Kidney epithelial cell (primary cell): ENCODE data around the gene FOXO6. TPM values are rescaled to one million over a fixed set of nuclear protein-coding genes. Genes with fewer than 3 reads are reported as not detected.

Source experiments
- DNase-seq: peaks from one replicate; pipeline ENCODE4 v3.0.0-alpha.2; 2010; ENCODE audit warnings: low read depth
- H3K27me3 ChIP-seq: 2 replicates; pipeline ENCODE4 v1.6.0; 2011; ENCODE audit warnings: low read length; ENCODE audit not compliant: control insufficient read depth, insufficient read depth
- H3K36me3 ChIP-seq: 2 replicates; pipeline ENCODE4 v1.5.1; 2011; ENCODE audit warnings: low read length; ENCODE audit not compliant: control insufficient read depth, insufficient read depth
- H3K4me3 ChIP-seq: 2 replicates; pipeline ENCODE4 v1.5.1; 2011; ENCODE audit warnings: low read depth, mild to moderate bottlenecking, control low read depth, low read length
- CTCF ChIP-seq: IDR thresholded peaks from 2 replicates; pipeline ENCODE4 v1.5.1; 2011; ENCODE audit warnings: mild to moderate bottlenecking, moderate library complexity, low read length, control low read depth, inconsistent platforms; ENCODE audit not compliant: insufficient read depth, poor library complexity, severe bottlenecking
- total RNA-seq: library from RNA; depleted of rRNA; stranded (reverse); fragments of >200 nt; gene quantifications from 2 replicates; pipeline ENCODE4 v1.2.3, GENCODE V29; 2015

Gene FOXO6
- total RNA-seq, 1 donor from 2014 or later: 0.67 TPM

- Histone ChIP-seq H3K27me3 (peaks cover 16% of the 10 kb centered on the region), H3K36me3 (no peaks in the 10 kb centered on the region), H3K4me3 (no peak overlapping the region)
- no peak for DNase-seq
- no peak for TF ChIP-seq CTCF
Observed at GRCh38 chr1:41385398-41386195, 24.4 kb downstream of the FOXO6 start.

- DNase-seq: no peak
- H3K27me3 ChIP-seq: peaks cover 20% of the 10 kb centered on the region
- no peak for TF ChIP-seq CTCF
- no peaks in the 10 kb centered on the region for H3K36me3 ChIP-seq
- no peak overlapping the region for H3K4me3 ChIP-seq
Observed at GRCh38 chr1:41386196-41386663, 25.0 kb downstream of the FOXO6 start.

- Histone ChIP-seq H3K27me3 (peaks cover 25% of the 10 kb centered on the region), H3K36me3 (no peaks in the 10 kb centered on the region), H3K4me3 (no peak overlapping the region)
- DNase-seq: no peak
- no peak for TF ChIP-seq CTCF
Observed at GRCh38 chr1:41387667-41388091, 26.4 kb downstream of the FOXO6 start.

- peaks cover 29% of the 10 kb centered on the region for H3K27me3 ChIP-seq
- H3K4me3 ChIP-seq: no peak overlapping the region
- TF ChIP-seq CTCF: no peak
- no peaks in the 10 kb centered on the region for H3K36me3 ChIP-seq
- DNase-seq: no peak
Observed at GRCh38 chr1:41388510-41388909, 27.3 kb downstream of the FOXO6 start.

GRCh38 chr1:41389009-41389408 is 27.8 kb downstream of the FOXO6 start:
- H3K36me3 ChIP-seq: no peaks in the 10 kb centered on the region
- no peak for TF ChIP-seq CTCF
- no peak overlapping the region for H3K4me3 ChIP-seq
- DNase-seq: no peak
- H3K27me3 ChIP-seq: peaks cover 30% of the 10 kb centered on the region

GRCh38 chr1:41390166-41390565 is 28.9 kb downstream of the FOXO6 start:
- Histone ChIP-seq H3K36me3 (no peaks in the 10 kb centered on the region), H3K4me3 (no peak overlapping the region), H3K27me3 (peaks cover 41% of the 10 kb centered on the region)
- TF ChIP-seq CTCF: no peak
- DNase-seq: no peak
